A549 (cell line): ENCODE data around the gene CBR3.

Experiments used
- CHD2 ChIP-seq: fragments of 150-350 bp; IDR thresholded peaks from 2 replicates; pipeline ENCODE4 v1.6.1; 2014; ENCODE audit warnings: low read length; ENCODE audit not compliant: partially characterized antibody
- CHD4 ChIP-seq: fragments of 200-600 bp; sonication (generic); IDR thresholded peaks from 2 replicates; pipeline ENCODE4 v1.6.1; 2016; ENCODE audit warnings: antibody characterized with exemption, mild to moderate bottlenecking, borderline replicate concordance
- EP300 ChIP-seq, 2 experiments: fragments of >200 bp; sonication (Bioruptor Twin); formaldehyde crosslinking; IDR thresholded peaks; 2 replicates in 1 of 2; 3 replicates in 1 of 2; pipeline ENCODE4 v1.6.1; 2016 to 2017
- MAFK ChIP-seq: fragments of 450-650 bp; IDR thresholded peaks from 2 replicates; pipeline ENCODE4 v1.6.1; 2014; ENCODE audit not compliant: partially characterized antibody
- RFX5 ChIP-seq: fragments of 450-650 bp; IDR thresholded peaks from 2 replicates; pipeline ENCODE4 v1.7.1; 2014; ENCODE audit warnings: antibody characterized with exemption, mild to moderate bottlenecking, moderate library complexity
- ZNF302 ChIP-seq: fragments of 250-450 bp; sonication (Bioruptor Pico); IDR thresholded peaks from 2 replicates; pipeline ENCODE4 v1.9.0; 2021; ENCODE audit warnings: inconsistent platforms, mild to moderate bottlenecking, moderate library complexity
- TF ChIP-seq, protein P1 (sequence below): IDR thresholded peaks from 2 replicates; pipeline ENCODE4 v1.6.1; 2012
- TF ChIP-seq, protein P2 (sequence below): IDR thresholded peaks from 2 replicates; pipeline ENCODE4 v1.6.1; 2012; ENCODE audit warnings: low read depth, borderline replicate concordance
- TF ChIP-seq, protein P3 (sequence below): fragments of >200 bp; sonication (Bioruptor Twin); formaldehyde crosslinking; IDR thresholded peaks from 3 replicates; pipeline ENCODE4 v1.5.1; 2016
- TF ChIP-seq, protein P4 (sequence below): fragments of 200-600 bp; sonication (generic); IDR thresholded peaks from 2 replicates; pipeline ENCODE4 v1.6.1; 2016; ENCODE audit warnings: antibody characterized with exemption, mild to moderate bottlenecking, moderate library complexity
- TF ChIP-seq, protein P5 (sequence below): fragments of >200 bp; sonication (Bioruptor Twin); formaldehyde crosslinking; IDR thresholded peaks from 3 replicates; pipeline ENCODE4 v1.6.1; 2016

GRCh38 chr21:36120304-36120888 is 14.5 kb upstream of the CBR3 start:
- TF ChIP-seq CHD2, result no peak
- TF ChIP-seq, protein P1, sequence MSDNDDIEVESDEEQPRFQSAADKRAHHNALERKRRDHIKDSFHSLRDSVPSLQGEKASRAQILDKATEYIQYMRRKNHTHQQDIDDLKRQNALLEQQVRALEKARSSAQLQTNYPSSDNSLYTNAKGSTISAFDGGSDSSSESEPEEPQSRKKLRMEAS, result no peak
- TF ChIP-seq, protein P2, sequence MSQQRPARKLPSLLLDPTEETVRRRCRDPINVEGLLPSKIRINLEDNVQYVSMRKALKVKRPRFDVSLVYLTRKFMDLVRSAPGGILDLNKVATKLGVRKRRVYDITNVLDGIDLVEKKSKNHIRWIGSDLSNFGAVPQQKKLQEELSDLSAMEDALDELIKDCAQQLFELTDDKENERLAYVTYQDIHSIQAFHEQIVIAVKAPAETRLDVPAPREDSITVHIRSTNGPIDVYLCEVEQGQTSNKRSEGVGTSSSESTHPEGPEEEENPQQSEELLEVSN, result no peak
- TF ChIP-seq, protein P3, sequence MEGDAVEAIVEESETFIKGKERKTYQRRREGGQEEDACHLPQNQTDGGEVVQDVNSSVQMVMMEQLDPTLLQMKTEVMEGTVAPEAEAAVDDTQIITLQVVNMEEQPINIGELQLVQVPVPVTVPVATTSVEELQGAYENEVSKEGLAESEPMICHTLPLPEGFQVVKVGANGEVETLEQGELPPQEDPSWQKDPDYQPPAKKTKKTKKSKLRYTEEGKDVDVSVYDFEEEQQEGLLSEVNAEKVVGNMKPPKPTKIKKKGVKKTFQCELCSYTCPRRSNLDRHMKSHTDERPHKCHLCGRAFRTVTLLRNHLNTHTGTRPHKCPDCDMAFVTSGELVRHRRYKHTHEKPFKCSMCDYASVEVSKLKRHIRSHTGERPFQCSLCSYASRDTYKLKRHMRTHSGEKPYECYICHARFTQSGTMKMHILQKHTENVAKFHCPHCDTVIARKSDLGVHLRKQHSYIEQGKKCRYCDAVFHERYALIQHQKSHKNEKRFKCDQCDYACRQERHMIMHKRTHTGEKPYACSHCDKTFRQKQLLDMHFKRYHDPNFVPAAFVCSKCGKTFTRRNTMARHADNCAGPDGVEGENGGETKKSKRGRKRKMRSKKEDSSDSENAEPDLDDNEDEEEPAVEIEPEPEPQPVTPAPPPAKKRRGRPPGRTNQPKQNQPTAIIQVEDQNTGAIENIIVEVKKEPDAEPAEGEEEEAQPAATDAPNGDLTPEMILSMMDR, result no peak
- no peak for TF ChIP-seq ZNF302
- TF ChIP-seq, protein P4, sequence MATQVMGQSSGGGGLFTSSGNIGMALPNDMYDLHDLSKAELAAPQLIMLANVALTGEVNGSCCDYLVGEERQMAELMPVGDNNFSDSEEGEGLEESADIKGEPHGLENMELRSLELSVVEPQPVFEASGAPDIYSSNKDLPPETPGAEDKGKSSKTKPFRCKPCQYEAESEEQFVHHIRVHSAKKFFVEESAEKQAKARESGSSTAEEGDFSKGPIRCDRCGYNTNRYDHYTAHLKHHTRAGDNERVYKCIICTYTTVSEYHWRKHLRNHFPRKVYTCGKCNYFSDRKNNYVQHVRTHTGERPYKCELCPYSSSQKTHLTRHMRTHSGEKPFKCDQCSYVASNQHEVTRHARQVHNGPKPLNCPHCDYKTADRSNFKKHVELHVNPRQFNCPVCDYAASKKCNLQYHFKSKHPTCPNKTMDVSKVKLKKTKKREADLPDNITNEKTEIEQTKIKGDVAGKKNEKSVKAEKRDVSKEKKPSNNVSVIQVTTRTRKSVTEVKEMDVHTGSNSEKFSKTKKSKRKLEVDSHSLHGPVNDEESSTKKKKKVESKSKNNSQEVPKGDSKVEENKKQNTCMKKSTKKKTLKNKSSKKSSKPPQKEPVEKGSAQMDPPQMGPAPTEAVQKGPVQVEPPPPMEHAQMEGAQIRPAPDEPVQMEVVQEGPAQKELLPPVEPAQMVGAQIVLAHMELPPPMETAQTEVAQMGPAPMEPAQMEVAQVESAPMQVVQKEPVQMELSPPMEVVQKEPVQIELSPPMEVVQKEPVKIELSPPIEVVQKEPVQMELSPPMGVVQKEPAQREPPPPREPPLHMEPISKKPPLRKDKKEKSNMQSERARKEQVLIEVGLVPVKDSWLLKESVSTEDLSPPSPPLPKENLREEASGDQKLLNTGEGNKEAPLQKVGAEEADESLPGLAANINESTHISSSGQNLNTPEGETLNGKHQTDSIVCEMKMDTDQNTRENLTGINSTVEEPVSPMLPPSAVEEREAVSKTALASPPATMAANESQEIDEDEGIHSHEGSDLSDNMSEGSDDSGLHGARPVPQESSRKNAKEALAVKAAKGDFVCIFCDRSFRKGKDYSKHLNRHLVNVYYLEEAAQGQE, result no peak
- TF ChIP-seq, protein P5, sequence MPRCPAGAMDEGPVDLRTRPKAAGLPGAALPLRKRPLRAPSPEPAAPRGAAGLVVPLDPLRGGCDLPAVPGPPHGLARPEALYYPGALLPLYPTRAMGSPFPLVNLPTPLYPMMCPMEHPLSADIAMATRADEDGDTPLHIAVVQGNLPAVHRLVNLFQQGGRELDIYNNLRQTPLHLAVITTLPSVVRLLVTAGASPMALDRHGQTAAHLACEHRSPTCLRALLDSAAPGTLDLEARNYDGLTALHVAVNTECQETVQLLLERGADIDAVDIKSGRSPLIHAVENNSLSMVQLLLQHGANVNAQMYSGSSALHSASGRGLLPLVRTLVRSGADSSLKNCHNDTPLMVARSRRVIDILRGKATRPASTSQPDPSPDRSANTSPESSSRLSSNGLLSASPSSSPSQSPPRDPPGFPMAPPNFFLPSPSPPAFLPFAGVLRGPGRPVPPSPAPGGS, result no peak
- no peak for TF ChIP-seq MAFK
- TF ChIP-seq CHD4, result no peak
- TF ChIP-seq EP300 (IDR thresholded peaks at IDR 0.05), result no peak
- no peak for TF ChIP-seq RFX5
